LHCN-M2 (cell line): ENCODE results near the gene RUNDC3A. TPM values are rescaled to one million over a fixed set of nuclear protein-coding genes. Genes with fewer than 3 reads are reported as not detected.
"Not testable (repeated sequence)": the region's sequence is repeated elsewhere in the genome, so short reads cannot be mapped to it uniquely, and the experiment has no call there.

Experiments used
- DNase-seq: peaks from one replicate; pipeline ENCODE4 v3.0.0-alpha.2; 2012; ENCODE audit warnings: low read depth
- total RNA-seq: library from RNA; depleted of rRNA; stranded (reverse); fragments of >200 nt; gene quantifications from 2 replicates; pipeline ENCODE4 v1.2.3, GENCODE V29; 2014

The RUNDC3A gene
- total RNA-seq, 1 experiment from 2014 or later = not detected

DNA sequence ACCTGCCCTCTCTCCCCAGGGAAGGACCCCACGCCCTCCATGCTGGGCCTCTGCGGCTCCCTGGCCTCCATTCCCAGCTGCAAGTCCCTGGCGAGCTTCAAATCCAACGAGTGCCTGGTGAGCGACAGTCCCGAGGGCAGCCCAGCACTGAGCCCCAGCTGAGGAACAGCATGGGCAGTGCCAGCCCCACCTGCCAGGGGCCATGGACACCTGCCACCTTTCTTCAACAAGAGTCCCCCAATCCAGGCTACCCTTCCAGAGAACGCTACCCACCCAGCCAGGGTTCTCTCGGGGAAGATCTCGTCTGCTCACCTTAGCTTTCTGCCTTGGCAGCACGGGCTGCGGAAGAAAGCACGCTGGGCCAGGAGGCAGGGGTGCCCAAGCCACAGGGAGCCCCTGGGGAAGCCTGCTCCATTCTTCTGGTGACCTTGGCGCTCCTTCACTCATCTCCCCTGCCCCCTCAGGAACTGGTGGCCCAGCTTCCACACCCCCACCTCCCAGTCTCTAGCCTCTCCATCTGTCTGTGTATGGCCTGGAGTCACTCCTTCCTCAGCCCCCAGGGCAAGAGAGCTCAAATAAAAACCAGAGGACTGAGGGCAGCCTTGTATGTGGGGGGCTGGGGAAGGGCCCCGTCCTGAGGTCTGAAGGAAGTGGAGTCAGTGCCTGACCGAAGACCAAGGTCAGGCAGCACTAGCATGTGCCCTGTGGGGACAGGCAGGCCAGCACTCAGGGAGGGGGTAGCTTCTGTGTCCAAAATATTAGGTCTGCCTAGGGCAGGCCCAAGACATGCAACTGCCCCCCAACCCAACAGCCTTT, 9.9 kb downstream of the RUNDC3A start:
- DNase-seq = no peak

DNA sequence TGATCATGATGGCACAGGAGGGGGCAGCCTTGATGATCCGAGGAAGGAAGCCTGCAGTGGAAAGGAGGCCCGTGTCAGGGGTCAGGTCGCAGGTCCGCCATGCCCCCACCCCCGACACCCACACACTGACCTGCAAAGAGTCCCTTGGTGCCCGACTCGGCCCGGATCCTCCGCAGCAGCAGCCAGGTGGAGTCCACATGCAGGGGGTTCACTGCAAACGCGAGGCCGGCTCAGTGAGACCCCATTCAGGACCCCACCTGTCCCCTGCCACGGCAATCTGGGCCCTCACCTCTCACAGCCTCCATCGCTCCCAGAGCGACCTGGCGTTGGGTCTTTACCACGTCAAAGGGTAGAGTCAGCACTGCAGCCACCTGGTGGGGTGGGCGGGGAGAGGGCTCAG, 11.7 kb downstream of the RUNDC3A start:
- DNase-seq = no peak

DNA sequence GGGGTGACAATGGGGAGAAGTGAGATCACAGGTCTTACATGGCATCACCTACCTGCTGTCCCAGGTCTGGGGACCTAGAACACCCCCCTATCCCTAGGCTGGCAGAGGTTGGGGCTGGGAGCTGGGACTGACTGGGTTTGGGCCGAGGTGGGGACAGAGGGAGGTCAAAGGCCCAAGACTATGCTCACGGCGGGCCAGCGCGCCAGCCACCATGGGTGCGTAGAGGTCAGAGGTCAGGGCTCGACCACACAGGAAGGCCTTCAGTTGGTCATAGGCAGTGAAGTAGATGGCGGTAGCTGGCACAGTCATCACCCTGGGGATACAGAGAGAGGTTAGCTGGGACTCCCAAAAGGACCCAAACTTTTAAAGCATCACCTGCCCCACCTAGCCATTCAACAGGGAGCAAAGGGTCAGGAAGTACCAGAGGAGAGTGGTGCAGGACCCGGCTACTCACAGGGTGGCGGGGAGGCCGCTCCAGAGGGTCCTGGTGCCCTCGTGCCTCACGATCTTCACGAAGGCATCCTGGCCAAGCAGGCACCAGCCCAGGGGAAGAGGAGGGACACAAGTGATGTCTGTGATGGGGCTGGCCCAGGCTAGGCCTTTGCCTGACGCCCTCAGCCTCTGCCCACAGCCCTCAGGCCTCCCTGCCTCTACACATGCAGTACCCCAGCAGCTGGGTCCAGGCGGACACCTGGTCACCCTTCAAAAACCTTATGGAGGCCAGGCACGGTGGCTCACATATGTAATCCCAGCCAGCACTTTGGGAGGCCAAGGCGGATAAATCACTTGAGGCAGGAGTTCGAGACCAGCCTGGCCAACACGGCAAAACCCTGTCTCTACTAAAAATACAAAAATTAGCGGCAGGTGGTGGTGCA, 13.1 kb downstream of the RUNDC3A start:
- no peak for DNase-seq

DNA sequence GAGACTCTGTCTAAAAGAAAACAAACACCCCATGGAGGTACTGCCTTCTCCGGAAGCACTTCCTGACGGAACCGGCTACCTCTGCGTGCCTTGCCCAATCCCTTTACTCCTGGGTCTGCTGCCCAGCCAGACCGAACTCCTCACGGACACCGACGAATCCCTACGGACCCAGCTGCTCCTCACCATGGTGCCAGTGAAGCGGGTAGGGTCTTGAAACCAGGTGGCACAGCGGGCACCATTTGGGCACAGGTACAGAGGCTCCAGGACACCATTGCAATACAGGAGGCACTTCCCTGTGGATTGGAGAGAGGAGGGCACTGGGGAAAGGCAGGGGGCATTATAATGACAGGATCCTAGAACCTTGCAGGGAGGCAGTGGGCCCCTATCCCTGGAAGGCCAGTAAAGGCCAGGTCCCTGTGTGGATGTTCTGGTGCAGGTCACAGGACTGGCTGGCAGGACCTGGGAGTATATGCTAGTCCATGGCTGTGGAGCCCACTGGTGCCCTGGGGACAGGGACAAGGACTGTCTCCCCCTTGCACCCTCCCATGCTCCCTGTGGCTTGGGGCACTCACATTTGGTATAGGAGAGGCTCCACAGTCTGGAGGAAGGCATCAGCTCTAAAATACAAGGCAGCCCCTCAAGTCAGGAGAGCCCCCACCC, 14.0 kb downstream of the RUNDC3A start:
- no peak for DNase-seq

DNA sequence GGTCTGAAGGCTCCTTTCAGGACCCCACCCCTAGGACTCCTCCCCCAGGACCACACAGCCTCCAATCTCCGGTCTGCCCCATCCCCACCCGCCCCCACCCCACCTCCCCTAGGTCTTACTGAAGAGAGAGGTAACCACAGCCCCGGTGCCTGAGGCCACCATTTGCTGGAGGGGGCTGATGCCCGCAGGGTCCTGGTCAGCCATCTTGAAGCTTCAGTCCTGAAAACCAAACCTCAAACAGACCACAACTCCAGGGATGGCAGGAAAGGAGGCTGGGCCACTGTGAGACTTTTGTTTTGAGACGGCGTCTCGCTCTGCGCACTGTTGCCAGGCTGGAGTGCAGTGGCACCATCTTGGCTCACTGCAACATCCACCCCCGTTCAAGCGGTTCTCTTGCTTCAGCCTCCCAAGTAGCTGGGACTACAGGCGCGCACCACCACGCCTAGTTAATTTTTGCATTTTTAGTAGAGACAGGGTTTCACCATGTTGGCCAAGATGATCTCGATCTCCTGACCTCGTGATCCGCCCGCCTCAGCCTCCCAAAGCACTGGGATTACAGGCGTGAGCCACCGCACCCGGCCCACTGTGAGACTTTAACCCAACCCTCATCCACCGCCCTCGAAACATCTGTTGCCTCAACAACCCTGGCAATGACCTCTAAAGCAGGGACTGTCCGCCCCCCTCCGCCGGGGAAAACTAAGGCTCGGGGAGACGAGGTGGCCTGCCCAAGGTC, 15.1 kb downstream of the RUNDC3A start:
- DNase-seq = no peak

DNA sequence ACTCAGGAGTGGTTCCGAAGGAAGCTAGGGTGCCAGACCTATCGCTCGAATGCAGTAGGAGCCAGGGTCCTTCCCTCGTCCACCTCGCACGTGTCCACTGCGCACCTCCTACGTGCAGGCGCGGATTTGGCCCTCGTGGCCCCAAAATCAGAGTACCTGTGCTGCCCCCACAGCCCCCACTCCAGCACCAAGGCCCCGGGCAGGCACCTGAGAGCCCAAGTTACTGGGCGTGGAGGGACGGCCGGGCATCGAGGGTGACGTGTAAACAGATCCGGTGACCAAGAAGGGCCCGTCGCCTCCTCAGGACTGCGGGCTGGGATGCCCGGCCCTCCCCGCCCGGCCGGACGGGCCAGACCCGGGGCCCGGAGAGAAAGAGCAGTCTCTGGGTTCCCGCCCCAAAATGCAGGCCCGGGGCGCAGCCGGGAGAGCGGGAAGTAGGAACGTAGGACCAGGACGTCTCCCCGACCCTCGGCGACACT, 15.7 kb downstream of the RUNDC3A start:
- no peak for DNase-seq

DNA sequence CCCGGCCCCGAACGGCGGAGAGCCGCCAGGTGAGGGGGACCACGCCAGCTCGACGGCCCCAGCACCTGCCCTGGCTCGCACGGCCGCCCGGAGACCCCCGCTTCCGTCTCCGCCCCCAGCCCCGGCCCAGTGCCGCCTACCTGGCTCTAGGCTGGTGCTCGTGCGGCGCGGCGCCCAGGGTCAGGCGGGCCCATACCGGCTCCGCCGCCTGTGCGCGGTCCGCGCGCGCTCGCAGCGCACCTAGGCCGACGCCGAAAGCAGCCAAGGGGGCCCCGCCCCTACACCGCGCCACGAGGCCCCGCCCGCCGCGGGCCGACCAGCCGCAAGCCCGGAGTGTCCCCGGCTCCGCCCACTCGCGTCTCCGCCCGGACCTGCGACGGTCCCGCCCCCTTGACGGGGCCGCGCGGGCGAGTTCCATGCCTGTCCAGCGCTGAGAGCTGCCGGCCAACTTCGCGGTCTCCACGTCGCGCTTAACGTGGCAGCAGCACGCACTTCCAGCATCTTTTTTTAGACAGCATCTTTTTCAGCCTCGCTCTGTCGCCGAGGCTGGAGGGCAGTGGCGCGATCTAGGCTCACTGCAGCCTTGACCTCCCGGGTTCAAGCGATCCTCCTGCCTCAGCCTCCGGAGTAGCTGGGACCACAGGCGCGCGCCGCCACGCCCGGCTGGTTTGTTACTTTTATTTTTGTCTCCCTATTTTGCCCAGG, 16.3 kb downstream of the RUNDC3A start, which contains the start of gene SLC25A39:
SLC25A39 (minus strand) TSS at position 253 of the 705 bp plus-strand sequence. CDS start 1,261 bp downstream, outside the sequence.
- DNase-seq = peak; percentile 87

DNA sequence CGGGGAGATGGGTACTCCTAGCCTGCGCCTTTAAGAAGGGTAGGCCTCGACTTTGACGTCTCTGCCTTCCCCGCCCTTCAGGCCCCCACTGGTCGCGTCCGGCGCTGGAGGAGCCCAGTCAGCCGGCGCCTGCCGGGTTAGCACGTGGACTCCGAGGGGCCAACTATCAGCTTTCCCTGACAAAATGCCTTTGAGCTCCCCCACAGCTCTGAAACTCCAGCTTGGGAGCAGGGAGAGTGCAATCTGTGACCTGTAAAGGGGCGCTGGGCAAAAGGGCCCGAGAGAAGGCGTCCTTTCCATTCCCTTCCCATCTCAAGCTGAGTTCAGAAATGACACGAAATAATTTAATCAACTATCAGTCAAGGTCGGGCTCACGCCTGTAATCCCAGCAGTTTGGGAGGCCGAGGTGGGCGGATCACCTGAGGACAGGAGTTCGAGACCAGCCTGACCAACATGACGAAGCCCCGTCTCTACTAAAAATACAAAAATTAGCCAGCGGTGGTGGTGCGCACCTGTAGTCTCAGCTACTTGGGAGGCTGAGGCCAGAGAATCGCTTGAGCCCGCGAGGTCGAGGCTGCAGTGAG, 18.6 kb downstream of the RUNDC3A start:
- peak; percentile 95 for DNase-seq

DNA sequence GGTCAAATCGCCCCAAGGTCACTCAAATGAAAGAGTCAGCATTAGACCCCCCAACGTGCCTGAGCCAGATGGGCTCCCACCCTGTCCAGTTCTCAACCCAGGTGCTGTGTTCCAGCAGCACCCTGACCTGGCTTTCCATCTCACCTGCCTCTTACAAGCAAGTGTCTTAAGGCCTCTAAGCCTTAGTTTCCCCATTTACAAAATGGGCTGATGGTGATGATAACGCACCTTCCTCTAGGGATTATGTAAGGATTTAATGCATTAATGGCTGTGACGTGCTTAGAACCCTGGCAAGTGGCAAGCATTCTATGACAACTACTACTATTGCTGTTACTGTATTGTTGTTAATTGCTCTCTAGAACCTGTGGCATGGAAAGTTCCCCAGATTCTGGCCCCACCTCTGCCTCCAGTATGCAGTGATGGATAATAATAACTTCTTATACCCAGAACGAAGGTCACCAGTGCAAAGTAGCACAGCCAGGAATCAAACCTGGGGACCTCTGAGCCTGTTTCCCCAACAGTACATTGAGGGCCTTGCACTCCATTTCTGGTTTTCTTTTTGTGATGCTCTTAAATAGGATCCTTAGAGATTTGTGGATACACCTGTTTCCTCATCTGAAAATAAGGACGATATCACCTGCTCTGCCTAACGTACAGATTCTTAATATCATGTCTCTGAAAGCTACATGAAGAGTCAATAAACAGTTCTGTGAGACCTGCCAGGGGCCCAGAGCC, 19.5 kb downstream of the RUNDC3A start:
- no peak for DNase-seq

DNA sequence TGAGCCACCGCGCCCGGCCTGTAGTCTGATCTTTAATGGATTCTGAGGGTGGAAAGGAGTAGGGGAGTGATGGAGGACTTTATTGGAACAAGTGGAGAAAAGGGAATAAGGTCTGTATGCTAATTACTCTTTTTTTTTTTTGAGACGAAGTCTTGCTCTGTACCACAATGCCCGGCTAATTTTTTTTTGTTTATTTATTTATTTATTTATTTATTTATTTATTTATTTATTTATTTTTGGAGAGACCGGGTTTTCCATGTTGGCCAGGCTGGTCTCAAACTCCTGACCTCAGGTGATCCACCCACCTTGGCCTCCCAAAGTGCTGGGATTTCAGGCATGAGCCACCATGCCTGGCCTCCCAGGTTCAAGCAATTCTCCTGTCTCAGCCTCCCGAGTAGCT, 21.1 kb downstream of the RUNDC3A start:
- not testable (repeated sequence) for DNase-seq

DNA sequence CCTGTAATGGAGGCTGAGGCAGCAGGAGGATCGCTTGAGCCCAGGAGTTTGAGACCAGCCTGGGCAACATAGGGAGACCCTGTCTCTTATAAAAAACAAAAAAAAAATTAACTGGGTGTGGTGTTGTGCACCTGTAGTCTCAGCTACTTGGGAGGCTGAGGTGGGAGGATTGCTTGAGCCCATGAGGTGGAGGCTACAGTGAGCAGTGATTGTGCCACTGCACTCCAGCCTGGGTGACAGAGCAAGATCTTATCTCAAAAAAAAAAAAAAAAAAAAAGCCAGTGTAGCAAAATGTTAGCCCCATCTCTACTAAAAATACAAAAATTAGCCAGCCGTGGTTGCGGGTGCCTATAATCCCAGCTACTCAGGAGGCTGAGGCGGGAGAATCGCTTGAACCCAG, 21.9 kb downstream of the RUNDC3A start:
- not testable (repeated sequence) for DNase-seq

DNA sequence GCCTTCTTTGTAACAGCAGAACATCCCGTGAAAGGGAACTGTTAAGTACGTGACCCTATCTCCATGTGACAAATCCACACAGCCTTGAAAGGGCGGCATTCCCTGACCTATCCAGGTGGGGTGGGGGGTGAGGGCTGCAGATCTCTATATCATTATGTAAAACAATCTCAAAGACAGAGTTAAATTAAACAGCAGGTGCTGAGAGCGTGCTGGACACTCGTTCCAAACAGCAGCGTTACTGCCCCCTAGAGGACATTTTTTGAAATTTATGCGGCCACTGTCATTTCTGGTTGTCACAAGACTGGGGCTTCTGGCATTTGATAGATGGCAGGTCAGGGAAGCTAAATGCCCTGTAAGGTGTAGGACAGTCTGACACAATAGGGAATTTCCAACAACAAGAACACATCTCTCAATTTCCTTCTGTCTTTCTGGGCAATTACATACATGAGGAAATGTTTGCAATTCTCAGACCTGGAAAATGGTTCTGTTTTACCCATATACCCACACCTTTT, 22.9 kb downstream of the RUNDC3A start:
- peak; percentile 72 for DNase-seq

DNA sequence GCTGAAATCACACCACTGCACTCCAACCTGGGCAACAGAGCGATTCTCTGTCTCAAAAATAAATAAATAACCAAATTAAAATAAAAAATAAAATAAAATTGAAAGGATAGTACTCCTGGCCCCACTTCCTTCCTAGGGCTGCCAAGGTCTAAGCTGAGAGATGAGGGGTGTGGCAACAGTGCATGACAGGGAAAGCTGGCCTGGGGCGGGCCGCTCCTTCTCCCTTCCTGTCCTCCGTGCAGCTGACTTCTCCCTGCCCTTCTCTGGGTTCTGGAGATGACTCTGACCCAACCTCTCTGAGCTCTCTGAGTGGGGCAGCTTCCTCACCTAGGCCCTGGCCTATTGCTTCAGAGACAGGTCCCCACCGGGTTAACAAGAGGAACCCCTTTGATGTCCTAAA, 25.0 kb downstream of the RUNDC3A start:
- DNase-seq = no peak

DNA sequence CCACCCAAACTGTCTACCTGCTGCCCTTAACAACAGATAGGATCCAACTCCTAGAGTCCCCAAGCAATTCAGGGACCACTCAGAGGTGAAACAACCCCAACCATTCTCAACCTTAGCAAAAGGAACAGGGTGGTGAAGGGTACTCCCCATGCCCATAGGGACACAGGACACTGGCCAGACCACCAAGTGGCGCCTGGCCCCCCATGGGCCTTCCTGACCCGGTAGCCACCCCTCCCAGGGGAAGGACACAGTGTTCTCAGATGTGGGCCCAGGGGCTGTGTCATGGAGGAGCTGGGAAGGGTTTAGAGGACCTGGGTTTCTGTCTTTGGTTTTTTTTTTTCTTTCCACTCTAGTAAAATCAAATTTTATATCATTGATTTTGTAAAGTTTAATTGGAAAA, 25.9 kb downstream of the RUNDC3A start:
- no peak for DNase-seq

DNA sequence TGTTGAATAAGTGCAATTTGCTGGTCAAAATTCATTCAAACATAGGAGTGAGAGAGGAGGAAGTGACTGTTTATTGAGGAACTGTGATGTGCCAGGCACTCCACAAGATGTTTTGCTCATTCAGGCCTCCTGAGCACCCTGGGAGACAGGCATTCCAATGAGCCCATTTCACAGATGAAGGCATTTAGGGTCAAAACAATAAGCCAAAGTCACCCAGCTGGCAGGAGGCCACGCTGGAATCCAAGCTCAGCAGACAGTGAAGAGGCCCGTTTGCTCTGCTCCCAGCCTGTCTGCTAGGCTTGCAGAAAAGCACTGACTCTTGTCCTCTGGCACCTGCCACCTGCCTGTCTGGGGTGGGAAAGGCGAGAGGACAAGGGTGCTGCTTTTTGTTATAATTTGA, 26.3 kb downstream of the RUNDC3A start:
- no peak for DNase-seq

DNA sequence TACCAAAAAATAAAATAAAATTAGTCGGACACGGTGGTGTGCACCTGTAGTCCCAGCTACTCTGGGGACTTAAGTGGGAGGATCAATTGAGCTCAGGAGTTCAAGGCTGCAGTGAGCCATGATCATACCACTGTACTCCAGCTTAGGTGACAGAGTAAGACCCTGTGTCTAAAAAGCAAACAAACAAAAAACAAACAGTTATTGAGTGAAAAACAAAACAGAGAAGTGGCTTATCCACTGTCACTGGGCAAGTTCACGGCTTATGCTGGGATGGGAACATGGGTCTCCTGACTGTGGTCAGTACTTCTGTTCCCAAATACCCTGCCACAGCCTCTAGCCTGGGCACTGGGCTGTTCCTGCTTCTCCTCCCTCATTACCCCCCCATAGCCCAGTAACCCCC, 27.2 kb downstream of the RUNDC3A start:
- no peak for DNase-seq

DNA sequence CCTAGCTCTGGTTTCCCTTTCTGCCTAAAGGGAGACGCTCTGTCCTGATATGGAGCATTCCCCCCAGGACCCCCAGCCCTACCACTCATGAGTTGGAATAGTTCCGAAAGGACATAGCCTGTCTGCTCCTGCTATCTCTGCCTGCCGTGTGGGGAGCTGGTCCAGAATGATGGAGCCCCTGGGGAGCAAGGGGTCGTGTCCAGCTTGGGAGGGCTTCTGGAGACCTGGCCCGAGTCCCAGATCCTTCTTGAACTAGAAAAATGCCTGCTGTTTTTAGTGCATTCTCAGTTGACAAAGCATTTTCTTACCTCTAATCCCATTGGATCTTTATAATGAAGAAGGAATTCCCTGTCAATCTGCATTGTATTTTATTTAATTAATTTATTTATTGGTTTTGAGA, 27.6 kb downstream of the RUNDC3A start:
- DNase-seq = no peak

DNA sequence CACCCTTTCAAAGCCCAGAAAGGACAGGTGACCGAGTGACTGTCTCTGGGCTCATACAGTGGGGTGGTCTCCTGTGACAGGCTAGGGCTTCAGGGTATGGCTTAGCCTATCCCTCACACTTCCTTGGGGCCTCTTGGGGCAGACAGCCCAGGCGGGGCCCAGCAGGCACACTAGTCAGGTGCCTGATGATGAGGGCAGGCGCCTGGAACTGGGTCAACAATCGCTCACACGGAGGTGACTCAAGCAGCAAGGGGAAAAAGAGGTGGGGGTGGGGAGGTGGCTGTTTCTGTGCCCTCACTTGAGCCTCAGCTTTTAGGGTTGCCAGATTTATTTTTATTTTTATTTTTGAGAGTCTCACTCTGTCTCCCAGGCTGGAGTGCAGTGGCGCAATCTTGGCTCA, 30.3 kb downstream of the RUNDC3A start:
- DNase-seq = no peak

DNA sequence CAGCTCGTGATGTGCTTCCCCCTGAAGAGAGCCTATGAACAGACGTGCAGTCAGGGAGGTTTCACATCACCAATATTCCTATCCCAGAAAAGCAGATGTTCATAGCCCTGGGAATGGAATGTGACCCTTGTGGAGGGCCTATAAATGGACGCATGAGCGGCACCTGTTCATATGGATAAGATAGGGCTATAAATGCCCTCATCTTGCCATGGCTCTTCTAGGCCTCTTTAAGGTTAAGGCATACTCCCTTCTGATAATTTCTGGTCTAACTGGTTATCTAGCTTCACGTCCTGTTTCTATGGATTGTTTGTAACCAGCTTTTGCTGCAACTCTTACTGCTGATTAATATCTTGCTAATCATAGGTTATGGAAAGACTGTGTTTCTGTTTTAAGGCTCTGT, 32.2 kb downstream of the RUNDC3A start:
- DNase-seq = not testable (repeated sequence)
